Nephron progenitor cell (in vitro differentiated cells): ENCODE data around the gene PPDPF.

ENCODE experiments used
- DNase-seq: peaks from one replicate; pipeline ENCODE4 v3.0.0; 2021
- H3K27ac Mint-ChIP-seq: 2 replicates; pipeline ENCODE4 v1.8.0; 2021; ENCODE audit warnings: mild to moderate bottlenecking, moderate library complexity, mixed read lengths
- H3K27me3 Mint-ChIP-seq: 2 replicates; pipeline ENCODE4 v1.8.0; 2021; ENCODE audit warnings: mild to moderate bottlenecking, low read depth, mixed read lengths; ENCODE audit not compliant: poor library complexity
- H3K36me3 Mint-ChIP-seq: 2 replicates; pipeline ENCODE4 v1.8.0; 2021; ENCODE audit warnings: low read depth, mixed read lengths
- H3K4me1 Mint-ChIP-seq: 2 replicates; pipeline ENCODE4 v1.8.0; 2021; ENCODE audit warnings: mixed read lengths
- H3K4me3 Mint-ChIP-seq: 2 replicates; pipeline ENCODE4 v1.8.0; 2021; ENCODE audit warnings: mild to moderate bottlenecking, moderate library complexity, mixed read lengths
- H3K9me3 Mint-ChIP-seq: 2 replicates; pipeline ENCODE4 v1.8.0; 2021; ENCODE audit warnings: mild to moderate bottlenecking, moderate library complexity, mixed read lengths
- CTCF ChIP-seq: fragments of 200-600 bp; sonication (generic); IDR thresholded peaks from 2 replicates; pipeline ENCODE4 v1.5.0; 2021; ENCODE audit warnings: antibody characterized with exemption

Gene PPDPF

GRCh38 chr20:63529180-63529860, 8.8 kb downstream of the PPDPF start:
- no peak overlapping the region for H3K27ac Mint-ChIP-seq
- peaks cover 4% of the 10 kb centered on the region for H3K36me3 Mint-ChIP-seq
- no peak for TF ChIP-seq CTCF
- peaks cover 36% of the 10 kb centered on the region for H3K4me1 Mint-ChIP-seq
- peaks cover 4% of the 10 kb centered on the region for H3K27me3 Mint-ChIP-seq
- no peaks in the 10 kb centered on the region for H3K9me3 Mint-ChIP-seq
- no peak overlapping the region for H3K4me3 Mint-ChIP-seq
- no peak for DNase-seq

GRCh38 chr20:63529861-63530787, 9.6 kb downstream of the PPDPF start:
- Mint-ChIP-seq H3K9me3 (no peaks in the 10 kb centered on the region), H3K36me3 (no peaks in the 10 kb centered on the region), H3K27me3 (peaks cover 4% of the 10 kb centered on the region), H3K4me1 (peaks cover 28% of the 10 kb centered on the region), H3K27ac (no peak overlapping the region), H3K4me3 (no peak overlapping the region)
- DNase-seq: no peak
- TF ChIP-seq CTCF: no peak

- no peak for TF ChIP-seq CTCF
- no peaks in the 10 kb centered on the region for H3K36me3 Mint-ChIP-seq
- no peak overlapping the region for H3K27ac Mint-ChIP-seq
- no peak for DNase-seq
- H3K27me3 Mint-ChIP-seq: no peaks in the 10 kb centered on the region
- no peaks in the 10 kb centered on the region for H3K9me3 Mint-ChIP-seq
- no peak overlapping the region for H3K4me3 Mint-ChIP-seq
- H3K4me1 Mint-ChIP-seq: peaks cover 24% of the 10 kb centered on the region
Measured at GRCh38 chr20:63530788-63531160, 10.2 kb downstream of the PPDPF start.

- Mint-ChIP-seq H3K36me3 (no peaks in the 10 kb centered on the region), H3K4me1 (peaks cover 30% of the 10 kb centered on the region), H3K27me3 (no peaks in the 10 kb centered on the region), H3K27ac (no peak overlapping the region), H3K4me3 (no peak overlapping the region), H3K9me3 (no peaks in the 10 kb centered on the region)
- no peak for DNase-seq
- TF ChIP-seq CTCF: no peak
Measured at GRCh38 chr20:63531686-63532448, 11.3 kb downstream of the PPDPF start.

- no peak overlapping the region for H3K4me3 Mint-ChIP-seq
- DNase-seq: no peak
- H3K9me3 Mint-ChIP-seq: no peaks in the 10 kb centered on the region
- peaks cover 26% of the 10 kb centered on the region for H3K4me1 Mint-ChIP-seq
- TF ChIP-seq CTCF: no peak
- H3K27ac Mint-ChIP-seq: no peak overlapping the region
- H3K36me3 Mint-ChIP-seq: no peaks in the 10 kb centered on the region
- no peaks in the 10 kb centered on the region for H3K27me3 Mint-ChIP-seq
Measured at GRCh38 chr20:63532449-63532971, 11.9 kb downstream of the PPDPF start.
